ENCODE measurements around the gene ARFRP1. TPM values are rescaled to one million over a fixed set of nuclear protein-coding genes. Genes with fewer than 3 reads are reported as not detected.

ARFRP1 gene
- total RNA-seq, 1 experiment from 2014 or later = 44.5 TPM

DNA sequence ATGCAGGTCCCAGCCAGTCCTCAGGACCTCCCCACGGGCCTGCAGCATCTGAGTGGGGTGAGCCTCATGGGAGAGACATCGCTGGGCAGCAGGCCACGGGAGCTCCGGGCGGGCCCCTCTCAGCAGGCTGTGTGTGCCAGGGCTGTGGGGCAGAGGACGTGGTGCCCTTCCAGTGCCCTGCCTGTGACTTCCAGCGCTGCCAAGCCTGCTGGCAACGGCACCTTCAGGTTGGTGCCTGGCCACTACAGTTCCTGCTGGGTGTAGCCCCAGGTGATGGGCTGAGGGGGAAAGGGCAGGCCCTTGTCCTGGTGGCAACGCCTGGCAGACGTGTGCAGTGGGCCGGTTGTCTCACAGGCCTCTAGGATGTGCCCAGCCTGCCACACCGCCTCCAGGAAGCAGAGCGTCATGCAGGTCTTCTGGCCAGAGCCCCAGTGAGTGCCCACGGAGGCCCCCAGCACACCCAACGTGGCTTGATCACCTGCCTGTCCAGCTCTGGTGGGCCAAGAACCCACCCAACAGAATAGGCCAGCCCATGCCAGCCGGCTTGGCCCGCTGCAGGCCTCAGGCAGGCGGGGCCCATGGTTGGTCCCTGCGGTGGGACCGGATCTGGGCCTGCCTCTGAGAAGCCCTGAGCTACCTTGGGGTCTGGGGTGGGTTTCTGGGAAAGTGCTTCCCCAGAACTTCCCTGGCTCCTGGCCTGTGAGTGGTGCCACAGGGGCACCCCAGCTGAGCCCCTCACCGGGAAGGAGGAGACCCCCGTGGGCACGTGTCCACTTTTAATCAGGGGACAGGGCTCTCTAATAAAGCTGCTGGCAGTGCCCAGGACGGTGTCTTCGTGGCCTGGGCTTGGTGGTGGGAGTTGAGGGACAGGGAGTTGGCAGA lies 12.1 kb downstream of the ARFRP1 start:
- H3K9me3 ChIP-seq (replicated peaks) = no peaks in the 10 kb centered on the region
- peaks cover 18% of the 10 kb centered on the region for H3K4me1 ChIP-seq
- no peak for DNase-seq
- H3K36me3 ChIP-seq = no peaks in the 10 kb centered on the region; the same call in 1 of the 2 replicates
- H3K27ac ChIP-seq = no peak overlapping the region
- H3K27me3 ChIP-seq = no peaks in the 10 kb centered on the region
- no peak overlapping the region for H3K4me3 ChIP-seq

DNA sequence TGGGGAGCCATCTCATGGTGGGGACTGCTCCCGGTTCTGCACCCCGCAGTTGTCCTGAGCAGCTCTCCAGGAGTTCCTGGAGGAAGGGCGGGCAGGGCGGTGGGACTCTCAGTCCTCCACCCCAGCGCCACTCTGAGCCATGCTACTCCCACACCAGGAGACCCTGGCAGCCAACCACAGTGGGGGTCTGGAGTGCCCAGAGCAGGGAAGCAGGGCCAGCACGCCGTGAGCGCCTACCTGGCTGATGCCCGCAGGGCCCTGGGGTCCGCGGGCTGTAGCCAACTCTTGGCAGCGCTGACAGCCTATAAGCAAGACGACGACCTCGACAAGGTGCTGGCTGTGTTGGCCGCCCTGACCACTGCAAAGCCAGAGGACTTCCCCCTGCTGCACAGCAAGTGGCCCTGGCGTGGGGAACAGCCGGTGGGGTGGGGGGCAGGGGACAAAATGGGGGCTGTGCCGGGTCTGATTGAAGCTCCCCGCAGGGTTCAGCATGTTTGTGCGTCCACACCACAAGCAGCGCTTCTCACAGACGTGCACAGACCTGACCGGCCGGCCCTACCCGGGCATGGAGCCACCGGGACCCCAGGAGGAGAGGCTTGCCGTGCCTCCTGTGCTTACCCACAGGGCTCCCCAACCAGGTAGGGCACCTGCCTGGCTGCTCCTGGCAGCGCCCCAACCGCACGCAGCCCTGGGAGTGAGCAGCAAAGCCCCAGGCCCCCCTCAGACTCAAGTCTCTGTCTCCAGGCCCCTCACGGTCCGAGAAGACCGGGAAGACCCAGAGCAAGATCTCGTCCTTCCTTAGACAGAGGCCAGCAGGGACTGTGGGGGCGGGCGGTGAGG lies 13.0 kb downstream of the ARFRP1 start:
- Histone ChIP-seq H3K36me3 (no peaks in the 10 kb centered on the region; the same call in 1 of the 2 replicates), H3K27me3 (no peaks in the 10 kb centered on the region), H3K4me1 (peaks cover 14% of the 10 kb centered on the region), H3K4me3 (no peak overlapping the region), H3K27ac (no peak overlapping the region), H3K9me3 (replicated peaks) (no peaks in the 10 kb centered on the region)
- peak in 1 of 2 experiments; percentile 17 for DNase-seq

DNA sequence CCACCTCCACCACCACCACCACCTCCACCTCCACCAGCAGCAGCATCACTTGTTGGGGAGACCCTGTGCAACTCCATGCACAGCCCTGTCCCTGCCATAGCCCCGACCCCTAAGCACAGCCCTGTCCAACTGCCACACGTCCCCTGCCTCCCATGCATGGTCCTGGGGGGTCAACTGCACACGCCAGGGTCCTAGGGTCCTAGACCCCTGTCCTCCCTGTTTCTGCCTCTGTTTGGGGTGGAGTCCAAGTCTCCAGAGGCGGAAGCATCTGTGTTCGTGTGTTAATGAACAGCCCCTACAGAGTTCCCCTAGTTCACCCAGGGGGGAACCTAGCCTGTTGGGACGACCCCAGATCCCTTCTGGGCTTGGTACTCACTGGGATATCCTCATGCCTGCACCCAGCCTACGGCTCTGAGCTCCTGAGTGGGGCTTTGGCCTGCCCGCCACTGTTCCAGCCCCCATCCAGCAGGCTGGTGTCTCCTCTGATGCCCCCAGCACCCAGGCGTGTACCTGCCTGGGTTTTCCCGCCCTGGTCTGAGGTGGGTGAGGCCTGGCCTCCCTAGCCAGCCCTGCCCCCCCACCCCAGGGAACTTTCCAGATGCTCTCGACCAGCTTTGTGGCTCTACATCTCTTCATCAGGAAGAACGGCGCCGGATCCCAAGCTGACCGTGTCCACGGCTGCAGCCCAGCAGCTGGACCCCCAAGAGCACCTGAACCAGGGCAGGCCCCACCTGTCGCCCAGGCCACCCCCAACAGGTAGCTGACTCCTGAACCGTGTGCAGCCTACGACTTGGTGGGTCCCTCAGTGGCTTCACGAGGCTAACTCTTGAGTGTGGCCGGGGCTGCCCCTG lies 13.8 kb downstream of the ARFRP1 start:
- Histone ChIP-seq H3K4me3 (no peak overlapping the region), H3K27ac (no peak overlapping the region), H3K9me3 (replicated peaks) (no peaks in the 10 kb centered on the region), H3K27me3 (no peaks in the 10 kb centered on the region), H3K4me1 (peaks cover 6% of the 10 kb centered on the region), H3K36me3 (no peaks in the 10 kb centered on the region; the same call in 1 of the 2 replicates)
- DNase-seq = no peak

DNA sequence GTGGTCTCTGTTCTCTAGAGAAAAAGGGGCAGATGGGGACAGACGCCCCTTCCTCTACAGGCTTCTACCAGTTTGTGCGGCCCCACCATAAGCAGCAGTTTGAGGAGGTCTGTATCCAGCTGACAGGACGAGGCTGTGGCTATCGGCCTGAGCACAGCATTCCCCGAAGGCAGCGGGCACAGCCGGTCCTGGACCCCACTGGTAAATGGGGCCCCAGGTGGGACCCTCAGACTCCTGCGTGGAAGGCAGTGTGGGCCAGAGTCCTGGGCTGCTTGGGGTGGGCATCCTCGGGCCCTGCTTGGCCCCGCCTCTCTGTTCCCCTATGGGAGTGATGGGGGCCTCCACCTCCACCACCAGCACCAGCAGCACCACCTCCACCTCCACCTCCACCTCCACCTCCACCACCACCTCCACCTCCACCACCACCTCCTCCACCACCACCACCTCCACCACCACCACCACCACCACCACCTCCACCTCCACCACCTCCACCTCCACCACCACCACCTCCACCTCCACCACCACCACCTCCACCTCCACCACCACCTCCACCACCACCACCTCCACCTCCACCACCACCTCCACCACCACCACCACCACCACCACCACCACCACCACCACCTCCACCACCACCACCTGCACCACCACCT lies 14.6 kb downstream of the ARFRP1 start:
- Histone ChIP-seq H3K27me3 (no peaks in the 10 kb centered on the region), H3K4me3 (no peak overlapping the region), H3K27ac (no peak overlapping the region), H3K4me1 (no peaks in the 10 kb centered on the region; the same call in 1 of the 2 replicates), H3K9me3 (replicated peaks) (no peaks in the 10 kb centered on the region), H3K36me3 (no peaks in the 10 kb centered on the region; the same call in 1 of the 2 replicates)
- no peak for DNase-seq

DNA sequence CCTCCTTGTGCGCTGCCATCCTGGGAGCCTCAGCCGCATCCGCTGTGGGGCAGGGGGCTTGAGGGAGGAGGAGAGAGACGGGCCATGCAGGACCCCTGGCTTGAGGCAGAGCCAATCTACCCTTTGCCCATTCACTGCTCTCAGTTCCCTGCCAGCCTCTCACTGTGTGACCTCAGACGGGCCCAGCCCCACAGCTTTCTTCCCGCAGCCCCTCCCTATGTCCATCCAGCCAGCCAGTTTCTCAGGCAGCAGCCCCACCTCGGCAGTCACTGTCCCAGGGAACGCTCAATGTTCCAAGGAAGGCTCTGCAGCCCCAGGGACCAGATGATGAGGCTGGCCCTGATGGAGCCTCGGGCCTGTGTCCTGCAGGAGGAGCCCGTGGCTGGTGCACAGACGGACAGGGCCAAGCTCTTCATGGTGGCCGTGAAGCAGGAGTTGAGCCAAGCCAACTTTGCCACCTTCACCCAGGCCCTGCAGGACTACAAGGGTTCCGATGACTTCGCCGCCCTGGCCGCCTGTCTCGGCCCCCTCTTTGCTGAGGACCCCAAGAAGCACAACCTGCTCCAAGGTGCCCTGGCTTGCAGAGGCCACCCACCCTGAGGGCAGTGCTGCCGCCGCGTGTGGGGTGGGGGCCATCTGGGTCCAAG lies 15.2 kb downstream of the ARFRP1 start:
- no peaks in the 10 kb centered on the region for H3K27me3 ChIP-seq
- H3K27ac ChIP-seq = no peak overlapping the region
- H3K4me3 ChIP-seq = no peak overlapping the region
- H3K36me3 ChIP-seq = no peaks in the 10 kb centered on the region; the same call in 1 of the 2 replicates
- no peaks in the 10 kb centered on the region; the same call in 1 of the 2 replicates for H3K4me1 ChIP-seq
- no peaks in the 10 kb centered on the region for H3K9me3 ChIP-seq (replicated peaks)
- peak; percentile 47 to 58 for DNase-seq

DNA sequence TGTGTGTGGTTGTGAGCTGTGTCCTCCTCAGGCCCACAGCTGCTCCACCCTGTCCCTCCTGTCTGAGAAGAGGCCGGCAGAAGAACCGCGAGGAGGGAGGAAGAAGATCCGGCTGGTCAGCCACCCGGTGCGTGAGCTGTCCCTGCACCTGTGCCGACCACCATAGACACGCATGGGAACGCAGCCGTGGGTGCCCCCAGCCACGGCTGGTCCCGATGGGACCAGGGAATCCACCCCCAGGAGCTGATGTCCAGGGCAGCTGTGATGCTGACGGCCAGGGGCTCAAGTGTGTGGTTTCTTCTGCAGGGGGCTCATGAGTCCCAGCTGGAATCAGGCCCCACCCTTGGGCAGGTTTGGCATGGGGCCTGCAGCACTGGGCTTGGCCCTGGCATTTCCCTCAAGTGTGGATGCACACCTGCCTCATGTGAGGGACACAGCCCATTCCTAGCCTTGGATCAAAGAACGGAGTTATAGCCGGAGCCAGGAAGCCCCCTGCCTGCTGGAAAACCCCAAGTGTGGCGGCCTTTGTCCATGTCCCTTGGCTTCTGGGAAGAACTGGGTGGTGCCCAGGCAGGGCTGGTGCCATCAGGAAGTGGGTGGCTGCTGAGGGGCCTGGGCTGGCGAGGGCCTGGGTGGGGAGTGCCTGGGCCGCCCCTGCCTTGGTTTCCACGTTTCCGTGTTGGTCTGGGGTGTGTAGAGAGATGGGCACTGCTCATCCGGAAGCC lies 15.9 kb downstream of the ARFRP1 start:
- Histone ChIP-seq H3K27ac (no peak overlapping the region), H3K36me3 (no peaks in the 10 kb centered on the region; the same call in 1 of the 2 replicates), H3K4me3 (no peak overlapping the region), H3K27me3 (no peaks in the 10 kb centered on the region), H3K4me1 (no peaks in the 10 kb centered on the region), H3K9me3 (replicated peaks) (no peaks in the 10 kb centered on the region)
- no peak for DNase-seq

DNA sequence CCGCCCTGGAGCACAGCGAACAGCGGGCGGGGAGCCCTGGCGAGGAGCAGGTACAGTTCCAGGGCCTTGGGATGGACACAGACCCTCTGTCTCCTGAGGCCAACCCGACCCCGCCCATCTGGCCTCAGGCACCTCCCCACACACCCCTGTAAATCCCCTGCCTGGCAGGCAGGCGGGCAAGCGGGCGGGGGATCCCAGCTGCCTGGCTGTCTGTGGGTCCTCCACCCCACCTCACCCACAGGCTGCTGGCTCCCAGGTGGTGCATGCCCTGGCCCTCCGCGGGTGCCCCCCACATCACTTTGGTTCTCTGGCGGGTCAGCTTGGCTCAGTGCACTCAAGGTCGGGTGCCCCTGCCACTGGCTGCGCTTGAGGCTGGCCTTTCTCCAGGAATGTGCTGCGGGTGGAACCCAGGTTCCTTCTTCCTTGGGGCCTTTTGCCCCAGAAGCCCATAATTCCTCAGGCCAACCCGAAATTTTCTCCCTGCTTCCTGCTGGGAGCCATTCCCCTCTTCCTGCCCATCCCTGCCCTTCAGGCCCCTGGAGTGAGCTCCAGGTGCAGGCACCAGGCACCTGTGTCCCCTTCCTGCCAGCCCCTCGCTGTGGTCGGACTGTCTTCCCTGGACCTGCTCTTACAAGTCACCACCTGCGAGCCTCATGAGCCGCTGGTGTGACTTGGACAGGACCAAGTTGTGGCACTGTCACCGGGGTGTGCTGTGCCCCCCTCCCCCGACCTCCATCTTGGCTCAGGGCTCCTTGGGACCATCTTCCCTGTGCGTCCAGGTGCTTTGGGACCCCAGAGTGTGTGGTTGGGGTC lies 16.7 kb downstream of the ARFRP1 start:
- Histone ChIP-seq H3K4me3 (no peak overlapping the region), H3K4me1 (no peaks in the 10 kb centered on the region), H3K36me3 (no peaks in the 10 kb centered on the region; the same call in 1 of the 2 replicates), H3K27me3 (no peaks in the 10 kb centered on the region), H3K27ac (no peak overlapping the region), H3K9me3 (replicated peaks) (no peaks in the 10 kb centered on the region)
- DNase-seq = peak in 1 of 2 experiments; percentile 44

DNA sequence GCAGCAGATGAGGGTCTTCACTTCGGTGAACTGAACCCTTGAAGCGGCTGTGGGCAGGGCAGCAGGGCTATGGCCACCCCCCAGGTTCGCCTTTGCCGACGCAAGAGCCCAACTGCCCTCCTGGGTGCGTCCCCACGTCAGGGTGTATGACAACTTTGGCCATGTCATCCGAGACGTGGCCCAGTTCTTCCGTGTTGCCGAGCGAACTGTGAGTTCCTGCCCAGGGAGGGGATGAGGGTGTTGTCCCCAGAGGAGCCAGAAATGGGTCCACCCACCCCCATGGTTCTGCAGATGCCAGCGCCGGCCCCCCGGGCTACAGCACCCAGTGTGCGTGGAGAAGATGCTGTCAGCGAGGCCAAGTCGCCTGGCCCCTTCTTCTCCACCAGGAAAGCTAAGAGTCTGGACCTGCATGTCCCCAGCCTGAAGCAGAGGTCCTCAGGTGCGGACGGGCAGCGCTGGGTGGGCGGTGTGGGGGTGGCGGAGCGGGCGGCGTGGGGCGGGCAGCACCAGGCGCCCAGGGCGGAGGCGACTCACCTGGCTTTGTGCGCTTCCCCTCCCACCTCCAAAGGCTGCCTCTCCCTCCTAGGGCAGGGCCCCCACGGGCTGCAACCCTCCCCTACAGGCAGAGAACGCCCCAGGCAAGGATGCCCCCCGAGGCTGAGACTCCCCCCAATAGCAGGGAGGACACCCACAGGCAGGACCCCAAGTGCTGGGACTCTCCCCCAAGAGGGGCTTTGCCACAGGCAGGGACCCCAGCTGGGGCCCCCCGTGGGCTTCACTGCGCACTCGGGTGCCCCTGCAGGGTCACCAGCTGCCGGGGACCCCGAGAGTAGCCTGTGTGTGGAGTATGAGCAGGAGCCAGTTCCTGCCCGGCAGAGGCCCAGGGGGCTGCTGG lies 17.5 kb downstream of the ARFRP1 start:
- H3K27me3 ChIP-seq = no peaks in the 10 kb centered on the region
- H3K36me3 ChIP-seq = no peaks in the 10 kb centered on the region
- no peaks in the 10 kb centered on the region for H3K9me3 ChIP-seq (replicated peaks)
- DNase-seq = no peak
- no peak overlapping the region for H3K27ac ChIP-seq
- H3K4me1 ChIP-seq = no peaks in the 10 kb centered on the region
- H3K4me3 ChIP-seq = no peak overlapping the region

DNA sequence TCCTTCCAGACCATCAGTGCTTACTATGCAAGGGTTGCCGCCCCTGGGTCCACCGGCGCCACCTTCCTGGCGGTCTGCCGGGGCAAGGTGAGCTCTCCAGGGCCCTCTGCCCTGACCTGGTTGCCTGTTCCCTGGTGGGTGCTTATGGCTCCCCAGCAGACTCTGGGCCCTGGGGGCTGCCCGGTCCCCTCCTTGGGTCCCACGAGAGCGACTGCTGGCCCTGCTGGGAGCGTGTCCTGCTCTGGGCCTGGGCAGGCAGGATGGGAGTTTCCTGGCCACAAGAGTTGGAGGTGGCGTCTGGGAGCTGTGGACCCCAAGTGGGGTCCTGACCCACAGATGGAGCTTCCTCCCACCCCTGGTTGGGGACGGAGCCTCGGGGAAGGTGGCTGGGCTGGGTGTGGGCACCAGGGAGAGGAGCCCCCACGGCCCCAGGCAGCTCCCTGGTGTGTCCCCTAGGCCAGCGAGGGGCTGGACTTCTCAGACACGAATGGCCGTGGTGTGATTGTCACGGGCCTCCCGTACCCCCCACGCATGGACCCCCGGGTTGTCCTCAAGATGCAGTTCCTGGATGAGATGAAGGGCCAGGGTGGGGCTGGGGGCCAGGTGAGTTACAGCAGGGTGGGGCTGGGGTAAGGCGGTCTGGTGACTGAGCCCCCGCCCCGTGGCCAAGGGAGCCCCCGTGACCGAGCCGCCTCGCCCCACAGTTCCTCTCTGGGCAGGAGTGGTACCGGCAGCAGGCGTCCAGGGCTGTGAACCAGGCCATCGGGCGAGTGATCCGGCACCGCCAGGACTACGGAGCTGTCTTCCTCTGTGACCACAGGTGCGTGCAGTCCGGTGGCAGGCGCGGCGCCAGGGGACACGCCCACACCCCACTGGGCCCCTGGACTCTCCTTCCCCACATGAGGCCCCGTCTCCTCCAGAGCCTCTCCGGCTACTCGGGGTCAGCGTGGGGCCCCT lies 18.5 kb downstream of the ARFRP1 start:
- H3K4me3 ChIP-seq = no peak overlapping the region
- H3K4me1 ChIP-seq = no peaks in the 10 kb centered on the region
- H3K27me3 ChIP-seq = no peaks in the 10 kb centered on the region
- H3K27ac ChIP-seq = no peak overlapping the region
- DNase-seq = no peak
- H3K9me3 ChIP-seq (replicated peaks) = no peaks in the 10 kb centered on the region
- H3K36me3 ChIP-seq = no peaks in the 10 kb centered on the region

DNA sequence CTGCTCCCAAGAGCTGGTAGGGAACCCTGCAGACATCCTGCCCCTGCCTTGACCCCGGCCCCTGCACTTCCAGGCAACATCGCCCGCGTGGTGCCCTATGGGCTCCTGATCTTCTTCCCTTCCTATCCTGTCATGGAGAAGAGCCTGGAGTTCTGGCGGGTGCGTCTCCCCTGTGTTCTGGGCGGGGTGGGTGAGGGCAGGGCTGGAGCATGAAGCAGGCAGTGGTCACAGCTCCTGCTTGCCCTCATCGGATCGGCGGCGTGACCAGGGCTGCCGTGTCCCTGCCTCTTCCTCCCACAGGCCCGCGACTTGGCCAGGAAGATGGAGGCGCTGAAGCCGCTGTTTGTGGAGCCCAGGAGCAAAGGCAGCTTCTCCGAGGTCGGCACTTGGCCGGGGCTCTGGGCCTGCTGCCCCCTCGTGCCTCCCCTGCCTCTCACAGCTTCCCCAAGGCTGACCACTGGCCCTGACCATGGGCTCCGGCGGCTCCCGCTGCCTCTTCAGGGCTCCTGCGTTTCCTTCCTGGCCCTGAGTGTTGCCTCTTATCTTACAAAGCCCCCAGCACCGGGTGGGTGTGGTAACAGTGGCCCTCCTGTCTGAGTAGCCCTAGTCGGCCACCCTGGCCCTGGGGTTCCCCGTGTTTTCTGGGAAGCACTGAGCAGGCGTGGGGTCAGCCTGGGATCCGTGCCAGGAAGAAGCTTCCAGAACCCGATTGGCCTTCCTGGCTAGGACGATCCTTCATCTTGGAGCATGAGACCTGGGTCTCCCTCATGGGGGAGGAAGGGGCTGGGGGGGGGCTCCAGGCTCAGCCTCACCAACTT lies 19.3 kb downstream of the ARFRP1 start:
- no peaks in the 10 kb centered on the region for H3K9me3 ChIP-seq (replicated peaks)
- H3K4me3 ChIP-seq = no peak overlapping the region
- no peak for DNase-seq
- no peak overlapping the region for H3K27ac ChIP-seq
- no peaks in the 10 kb centered on the region for H3K27me3 ChIP-seq
- H3K4me1 ChIP-seq = peaks cover 1% of the 10 kb centered on the region; the same call in 1 of the 2 replicates
- H3K36me3 ChIP-seq = no peaks in the 10 kb centered on the region

All from SJCRH30 (cell line).